NB4 (cell line): ENCODE data around the gene PDE4B.
A peak's percentile ranks its signal among the peaks of the same experiment; 100 is the strongest.

Experiments used
- DNase-seq: peaks from one replicate; pipeline ENCODE4 v3.0.0; 2010; ENCODE audit warnings: low read depth
- H3K4me3 ChIP-seq: one replicate; pipeline ENCODE4 v1.5.1; 2011; ENCODE audit warnings: mild to moderate bottlenecking, low read depth, low read length, moderate library complexity
- MYC ChIP-seq: IDR thresholded peaks from 2 replicates; pipeline ENCODE4 v1.6.1; 2011; ENCODE audit warnings: low read depth, low read length
- POLR2A ChIP-seq: IDR thresholded peaks from 2 replicates; pipeline ENCODE4 v1.6.1; 2011; ENCODE audit warnings: mild to moderate bottlenecking; ENCODE audit not compliant: insufficient read length; ENCODE audit errors: extremely low read depth
- TF ChIP-seq, protein P1 (sequence below): IDR thresholded peaks from 2 replicates; pipeline ENCODE4 v1.6.1; 2011; ENCODE audit warnings: low read depth, low read length
- TF ChIP-seq, protein P2 (sequence below): IDR thresholded peaks from one replicate; pipeline ENCODE4 v1.5.1; 2012; ENCODE audit warnings: low read depth, low read length

PDE4B gene

DNA sequence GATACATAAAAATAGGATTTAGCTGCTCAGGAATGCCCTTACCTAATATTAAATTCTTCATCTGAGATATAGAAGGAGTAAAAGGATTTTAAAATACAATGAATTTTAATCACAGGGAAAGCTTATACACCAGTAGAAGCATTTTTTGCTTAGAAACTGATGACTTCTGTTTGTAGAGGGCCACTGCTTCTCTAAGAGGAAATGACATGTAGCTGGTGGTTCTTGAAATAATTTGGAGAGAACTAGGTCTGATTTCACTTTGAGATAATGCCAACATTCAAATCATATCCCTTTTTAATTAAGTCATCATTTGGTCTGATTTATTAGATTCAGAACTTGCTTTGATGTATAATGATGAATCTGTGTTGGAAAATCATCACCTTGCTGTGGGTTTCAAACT lies 574.7 kb downstream of the PDE4B start:
- no peak for DNase-seq
- H3K4me3 ChIP-seq, result no peak overlapping the region
- TF ChIP-seq, protein P1, sequence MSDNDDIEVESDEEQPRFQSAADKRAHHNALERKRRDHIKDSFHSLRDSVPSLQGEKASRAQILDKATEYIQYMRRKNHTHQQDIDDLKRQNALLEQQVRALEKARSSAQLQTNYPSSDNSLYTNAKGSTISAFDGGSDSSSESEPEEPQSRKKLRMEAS, result no peak
- TF ChIP-seq, protein P2, sequence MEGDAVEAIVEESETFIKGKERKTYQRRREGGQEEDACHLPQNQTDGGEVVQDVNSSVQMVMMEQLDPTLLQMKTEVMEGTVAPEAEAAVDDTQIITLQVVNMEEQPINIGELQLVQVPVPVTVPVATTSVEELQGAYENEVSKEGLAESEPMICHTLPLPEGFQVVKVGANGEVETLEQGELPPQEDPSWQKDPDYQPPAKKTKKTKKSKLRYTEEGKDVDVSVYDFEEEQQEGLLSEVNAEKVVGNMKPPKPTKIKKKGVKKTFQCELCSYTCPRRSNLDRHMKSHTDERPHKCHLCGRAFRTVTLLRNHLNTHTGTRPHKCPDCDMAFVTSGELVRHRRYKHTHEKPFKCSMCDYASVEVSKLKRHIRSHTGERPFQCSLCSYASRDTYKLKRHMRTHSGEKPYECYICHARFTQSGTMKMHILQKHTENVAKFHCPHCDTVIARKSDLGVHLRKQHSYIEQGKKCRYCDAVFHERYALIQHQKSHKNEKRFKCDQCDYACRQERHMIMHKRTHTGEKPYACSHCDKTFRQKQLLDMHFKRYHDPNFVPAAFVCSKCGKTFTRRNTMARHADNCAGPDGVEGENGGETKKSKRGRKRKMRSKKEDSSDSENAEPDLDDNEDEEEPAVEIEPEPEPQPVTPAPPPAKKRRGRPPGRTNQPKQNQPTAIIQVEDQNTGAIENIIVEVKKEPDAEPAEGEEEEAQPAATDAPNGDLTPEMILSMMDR, result no peak
- TF ChIP-seq POLR2A (no peak), MYC (no peak)

GRCh38 chr1:66368261-66368660 lies 575.6 kb downstream of the PDE4B start:
- TF ChIP-seq, protein P2, result no peak
- TF ChIP-seq POLR2A (no peak), MYC (no peak)
- TF ChIP-seq, protein P1, result no peak
- DNase-seq, result no peak
- H3K4me3 ChIP-seq, result no peak overlapping the region

- TF ChIP-seq MYC (no peak), POLR2A (no peak)
- TF ChIP-seq, protein P1, result no peak
- TF ChIP-seq, protein P2, result no peak
- no peak overlapping the region for H3K4me3 ChIP-seq
- DNase-seq, result no peak
These were observed 577.8 kb downstream of the PDE4B start for GRCh38 chr1:66370462-66370971.

DNA sequence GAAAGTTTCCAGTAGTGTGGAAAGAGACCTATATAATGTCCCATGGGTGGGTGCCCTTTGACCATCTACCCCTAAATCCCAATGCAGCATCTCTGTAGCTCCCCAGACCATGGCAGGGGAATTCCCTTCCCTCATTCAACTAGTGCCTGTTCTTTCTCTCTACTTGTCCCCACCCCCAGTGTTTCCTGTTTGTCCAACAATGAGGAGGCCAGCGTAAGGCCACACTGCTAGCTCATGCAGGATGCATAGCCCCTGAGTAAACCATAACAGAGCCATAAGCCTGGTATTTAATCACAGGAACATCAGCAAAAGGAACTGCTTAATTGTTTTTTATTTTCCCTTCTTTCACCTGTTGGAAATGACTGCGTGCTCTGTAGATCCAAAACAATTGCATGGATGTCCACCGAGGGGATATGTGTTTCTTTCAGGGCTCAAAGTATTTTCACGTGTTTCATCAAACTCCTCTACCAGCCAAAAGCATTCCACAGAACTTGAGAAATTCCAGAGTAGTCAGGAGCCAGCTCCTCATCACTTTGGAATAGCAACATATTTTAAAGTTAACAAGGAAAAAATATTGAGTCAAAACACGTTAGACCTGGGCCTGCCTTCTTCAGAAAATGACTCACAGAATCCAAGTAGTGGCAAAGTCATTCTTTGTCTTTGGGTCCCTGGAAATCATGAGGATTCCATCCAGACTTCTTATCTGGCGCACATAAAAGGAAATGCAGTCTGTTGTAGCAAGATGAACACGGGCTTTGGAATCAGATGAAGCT lies 578.7 kb downstream of the PDE4B start:
- DNase-seq, result peak; percentile 54
- H3K4me3 ChIP-seq, result no peak overlapping the region
- TF ChIP-seq, protein P2, result no peak
- TF ChIP-seq, protein P1, result no peak
- no peak for TF ChIP-seq POLR2A
- TF ChIP-seq MYC, result peak; percentile 35; the same call in 1 of the 2 replicates

- H3K4me3 ChIP-seq, result no peak overlapping the region
These were observed 579.9 kb downstream of the PDE4B start for GRCh38 chr1:66372522-66373101.

More at GRCh38 chr1:66372522-66373101, 579.9 kb downstream of the PDE4B start:
- TF ChIP-seq, protein P2, result no peak
- TF ChIP-seq POLR2A, result no peak
- no peak for TF ChIP-seq MYC
- TF ChIP-seq, protein P1, result no peak
- DNase-seq, result no peak
